OCI-M2 (cell line): Measurements from ENCODE around the gene AFDN.
"Not testable (repeated sequence)": the region's sequence is repeated elsewhere in the genome, so short reads cannot be mapped to it uniquely, and the experiment has no call there.

ENCODE experiments used
- DNase-seq: peaks from one replicate; lab custom pipeline; 2025; ENCODE audit not compliant: unreplicated experiment; lab: John Stamatoyannopoulos, UW

The AFDN gene

DNA sequence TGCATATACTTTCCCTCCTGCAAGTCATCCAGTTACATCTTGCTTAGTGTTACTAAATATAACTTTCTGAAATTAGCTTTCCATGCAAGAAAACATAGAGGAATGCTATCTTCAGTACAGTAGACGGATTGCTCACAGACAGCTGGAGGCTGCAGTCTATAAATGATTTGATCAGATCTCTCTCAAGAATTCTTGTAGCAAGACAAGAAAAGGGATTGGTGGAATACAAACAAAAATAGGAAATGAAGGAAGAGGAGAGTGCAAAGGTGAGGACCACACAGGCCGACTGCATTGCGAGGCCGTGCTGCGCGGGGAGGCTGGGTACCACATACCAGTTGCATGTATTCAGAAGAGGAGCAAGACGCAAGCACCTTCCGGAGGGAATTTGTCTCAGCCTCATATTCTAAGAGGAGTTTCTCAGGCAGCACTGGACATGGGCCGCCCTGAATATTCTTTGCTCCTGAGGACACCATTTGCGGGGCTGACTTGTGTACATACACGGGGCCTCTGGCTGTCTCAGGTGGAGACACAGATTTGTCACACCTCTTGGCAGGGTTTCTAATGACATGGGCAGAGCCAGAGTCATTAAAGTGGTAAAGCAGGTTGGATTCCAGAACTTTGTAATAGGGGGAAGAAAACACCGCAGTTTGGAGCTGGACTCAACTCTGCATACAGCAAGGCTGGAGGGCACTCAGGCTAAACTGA lies 148.1 kb downstream of the AFDN start:
- DNase-seq, result no peak

DNA sequence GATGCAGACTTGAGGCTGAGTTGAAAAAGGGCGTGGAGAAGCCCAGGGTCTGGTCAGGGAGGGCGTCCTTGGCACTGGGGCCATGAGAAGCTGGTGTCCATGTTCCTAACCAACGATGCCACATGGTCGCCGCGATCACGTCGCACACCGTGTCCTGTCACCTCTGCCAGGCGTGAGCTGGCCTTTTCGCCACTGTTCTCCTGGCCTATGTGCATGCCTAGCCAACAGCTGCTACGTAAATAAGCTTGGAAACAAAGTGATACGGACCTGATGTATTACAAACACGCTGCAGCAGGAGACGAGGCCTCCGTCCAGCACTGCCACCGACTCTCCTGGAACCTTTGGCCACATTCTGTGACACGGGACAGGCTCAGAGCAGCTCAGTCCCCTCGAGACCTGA lies 148.7 kb downstream of the AFDN start:
- DNase-seq, result no peak

DNA sequence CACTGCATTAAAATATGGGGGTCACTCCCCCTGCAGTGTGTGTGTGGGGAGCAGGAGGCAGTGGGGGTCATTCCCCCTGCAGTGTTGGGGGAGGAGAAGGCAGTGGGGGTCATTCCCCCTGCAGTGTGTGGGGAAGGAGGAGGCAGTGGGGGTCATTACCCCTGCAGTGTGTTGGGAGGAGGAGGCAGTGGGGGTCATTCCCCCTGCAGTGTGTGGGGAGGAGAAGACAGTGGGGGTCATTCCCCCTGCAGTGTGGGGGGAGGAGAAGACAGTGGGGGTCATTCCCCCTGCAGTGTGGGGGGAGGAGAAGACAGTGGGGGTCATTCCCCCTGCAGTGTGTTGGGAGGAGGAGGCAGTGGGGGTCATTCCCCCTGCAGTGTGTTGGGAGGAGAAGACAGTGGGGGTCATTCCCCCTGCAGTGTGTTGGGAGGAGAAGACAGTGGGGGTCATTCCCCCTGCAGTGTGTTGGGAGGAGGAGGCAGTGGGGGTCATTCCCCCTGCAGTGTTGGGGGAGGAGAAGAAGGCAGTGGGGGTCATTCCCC lies 149.5 kb downstream of the AFDN start:
- DNase-seq, result not testable (repeated sequence)

DNA sequence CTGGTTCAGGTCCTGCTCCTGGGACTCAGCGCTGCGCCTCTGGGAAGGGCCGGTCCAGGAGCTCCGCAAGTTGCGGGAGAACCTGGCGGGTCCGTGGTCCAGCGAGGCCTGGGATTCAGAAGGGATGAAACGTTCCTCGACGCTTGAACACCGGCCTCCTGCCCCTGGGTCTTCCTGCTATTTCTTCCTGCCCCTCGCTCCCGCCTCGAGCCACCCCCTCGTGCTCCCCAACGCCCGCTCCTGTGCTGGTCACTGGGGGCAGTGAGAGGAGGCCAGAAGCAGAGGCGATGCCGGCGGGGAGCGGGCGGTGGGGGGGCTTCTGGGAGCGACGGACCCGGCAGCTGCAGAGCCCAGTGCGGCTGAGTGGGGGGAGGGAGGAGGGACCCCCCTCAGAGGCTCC lies 150.0 kb downstream of the AFDN start:
- no peak for DNase-seq

DNA sequence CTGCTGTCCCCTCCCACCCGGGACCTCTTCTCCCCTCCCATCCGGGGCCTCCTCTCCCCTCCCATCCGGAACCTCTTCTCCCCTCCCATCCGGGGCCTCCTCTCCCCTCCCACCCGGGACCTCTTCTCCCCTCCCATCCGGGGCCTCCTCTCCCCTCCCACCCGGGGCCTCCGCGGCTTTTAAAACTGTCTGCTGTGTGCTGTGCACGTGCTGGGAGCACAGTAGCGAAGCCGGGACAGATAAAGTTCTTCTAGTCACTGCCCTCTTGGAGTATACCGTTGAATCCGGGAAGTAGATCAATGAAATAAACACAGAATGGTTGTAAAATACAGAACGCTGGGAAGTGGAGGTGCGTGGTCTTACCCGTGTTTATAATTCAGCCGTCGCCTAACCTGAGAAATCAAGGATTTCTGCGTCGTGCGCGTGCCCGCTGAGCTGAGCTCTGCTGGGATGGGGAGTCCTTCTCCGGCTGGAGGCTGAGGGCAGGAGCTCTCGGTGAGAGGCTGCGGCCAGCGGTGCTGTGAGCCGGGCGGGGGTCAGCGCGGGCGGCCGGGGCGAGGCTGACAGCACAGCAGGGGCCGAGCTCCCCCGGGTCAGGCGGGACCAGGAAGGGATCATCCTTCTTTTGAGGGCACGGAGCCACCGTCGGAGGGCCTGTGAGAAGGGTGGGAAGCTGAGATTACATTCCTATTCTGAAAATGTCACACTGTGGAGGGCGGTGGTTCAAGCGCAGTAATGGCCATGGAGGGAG lies 151.2 kb downstream of the AFDN start:
- DNase-seq, result no peak

DNA sequence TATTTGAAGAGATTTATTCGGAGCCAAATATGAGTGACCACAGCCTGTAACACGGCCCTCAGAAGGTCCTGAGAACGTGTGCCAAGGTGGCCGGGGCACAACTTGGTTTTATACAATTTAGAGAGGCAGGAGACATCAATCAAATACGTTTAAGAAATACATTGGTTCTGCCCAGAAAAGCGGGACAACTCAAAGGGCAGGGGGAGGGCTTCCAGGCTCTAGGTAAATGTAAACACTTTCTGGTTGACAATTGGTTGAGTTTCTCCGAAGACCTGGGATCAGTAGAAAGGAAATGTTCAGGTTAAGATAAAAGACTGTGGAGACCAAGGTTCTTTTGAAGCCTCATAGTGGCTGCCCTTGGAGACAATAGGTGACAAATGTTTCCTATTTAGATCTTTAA lies 151.9 kb downstream of the AFDN start:
- no peak for DNase-seq

DNA sequence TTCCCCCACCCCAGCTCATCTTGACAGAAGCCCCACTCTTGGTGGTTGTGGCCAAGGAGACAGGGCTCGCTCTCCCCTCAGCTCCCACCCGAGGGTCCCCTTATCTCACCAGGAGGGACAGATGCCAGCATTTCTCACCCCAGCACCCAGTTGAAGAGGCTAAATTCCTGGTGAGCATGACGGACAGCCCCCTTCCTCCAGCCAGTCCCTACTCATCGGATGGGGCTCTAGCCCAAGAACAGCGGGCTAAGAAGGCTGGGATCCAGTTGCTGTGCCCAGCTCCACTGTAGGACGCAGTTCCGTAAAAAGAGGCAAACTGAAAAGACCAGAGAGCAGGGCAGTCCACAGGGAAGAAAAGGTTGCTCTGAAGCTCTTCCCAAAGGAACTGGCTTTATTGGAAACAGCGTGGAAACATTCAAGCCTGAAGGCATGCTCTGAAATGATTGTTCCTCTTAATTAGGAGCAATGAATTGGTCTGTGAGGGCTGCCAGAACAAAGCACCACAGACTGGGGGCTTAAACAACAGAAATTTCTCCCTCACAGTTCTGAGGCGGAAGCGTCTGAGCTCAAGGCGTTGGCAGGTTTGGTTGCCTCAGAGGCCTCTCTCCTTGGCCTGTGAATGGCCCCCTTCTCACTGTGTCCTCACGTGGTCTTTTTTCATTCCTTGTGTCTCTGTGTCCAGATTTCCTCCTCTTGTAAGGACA lies 152.9 kb downstream of the AFDN start:
- no peak for DNase-seq

DNA sequence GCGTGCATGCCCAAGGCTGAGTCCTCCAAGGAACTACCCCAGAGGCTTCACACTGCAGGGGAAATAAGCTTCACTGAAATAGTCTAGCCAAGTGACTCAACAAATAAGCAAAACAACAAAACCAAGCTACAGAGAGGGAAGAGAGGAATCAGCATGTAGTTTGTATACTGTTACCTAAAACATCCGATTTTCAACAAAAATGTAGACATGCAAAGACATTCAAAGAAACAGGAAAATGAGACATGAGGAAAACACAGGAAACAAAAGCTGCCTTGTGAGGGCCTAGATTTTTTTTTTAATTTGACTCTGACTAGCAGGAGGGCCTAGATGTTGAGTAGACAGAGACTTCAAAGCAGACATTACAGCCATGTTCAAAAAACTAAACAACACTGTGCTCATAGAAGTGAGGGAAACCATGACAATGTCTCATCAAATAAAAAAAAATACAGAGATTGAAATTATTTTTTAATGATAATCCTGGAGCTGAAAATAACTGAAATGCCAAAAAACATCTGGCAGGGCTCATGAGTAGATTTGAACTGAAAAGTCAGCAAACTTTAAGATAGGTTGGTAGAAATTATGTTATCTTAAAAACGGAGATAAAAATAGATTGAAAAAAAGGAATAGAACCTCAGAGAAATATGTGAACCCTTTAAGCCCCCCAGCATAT lies 154.3 kb downstream of the AFDN start:
- no peak for DNase-seq

DNA sequence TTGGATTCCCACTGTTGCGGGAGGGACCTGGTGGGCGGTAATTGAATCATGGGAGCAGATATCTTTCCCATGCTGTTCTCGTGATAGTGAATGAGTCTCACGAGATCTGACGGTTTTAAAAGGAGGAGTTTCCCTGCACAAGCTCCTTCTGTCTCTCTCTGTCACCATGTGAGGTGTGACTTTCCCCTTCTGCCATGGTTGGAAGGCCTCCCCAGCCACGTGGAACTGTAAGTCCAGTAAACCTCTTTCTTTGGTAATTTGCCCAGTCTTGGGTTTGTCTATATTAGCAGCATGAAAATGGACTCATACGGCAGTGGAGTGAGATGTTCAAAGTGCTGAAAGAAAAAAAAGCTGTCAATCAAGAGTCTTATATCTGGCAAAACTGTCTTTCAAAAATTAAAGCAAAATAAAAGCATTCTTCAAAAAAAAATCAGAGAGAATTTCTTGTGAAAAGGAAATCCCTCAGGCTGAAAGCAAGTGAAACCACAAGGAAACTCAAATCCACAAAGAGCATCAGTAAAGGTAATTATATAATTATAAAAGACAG lies 155.3 kb downstream of the AFDN start:
- no peak for DNase-seq

DNA sequence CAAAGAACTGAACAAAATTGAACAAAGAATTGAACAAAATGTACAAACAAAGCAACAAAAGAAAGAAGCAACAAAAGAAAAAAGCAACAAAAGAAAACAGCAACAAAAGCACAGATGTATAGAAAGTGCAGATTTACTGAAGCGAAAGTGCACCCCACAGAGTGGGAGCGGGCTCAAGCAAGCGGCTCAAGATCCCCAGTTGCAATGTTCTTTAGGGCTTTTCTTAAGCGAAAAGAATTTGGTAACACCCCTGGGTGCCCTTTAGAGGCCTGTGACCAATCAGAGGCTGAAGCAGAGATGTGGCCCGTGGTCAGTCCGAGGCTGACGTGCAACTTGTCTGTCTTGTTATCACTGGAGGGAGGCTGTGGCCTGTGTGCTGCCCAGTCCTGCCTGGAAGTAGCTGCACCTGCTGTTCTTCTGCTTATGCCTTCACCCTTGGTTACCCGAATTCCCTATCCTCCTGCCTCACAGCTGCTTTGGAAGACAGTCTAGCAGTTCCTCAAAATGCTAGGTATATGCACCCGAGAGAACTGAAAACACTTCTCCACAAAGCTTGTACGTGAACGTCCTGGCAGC lies 157.5 kb downstream of the AFDN start:
- DNase-seq, result no peak

DNA sequence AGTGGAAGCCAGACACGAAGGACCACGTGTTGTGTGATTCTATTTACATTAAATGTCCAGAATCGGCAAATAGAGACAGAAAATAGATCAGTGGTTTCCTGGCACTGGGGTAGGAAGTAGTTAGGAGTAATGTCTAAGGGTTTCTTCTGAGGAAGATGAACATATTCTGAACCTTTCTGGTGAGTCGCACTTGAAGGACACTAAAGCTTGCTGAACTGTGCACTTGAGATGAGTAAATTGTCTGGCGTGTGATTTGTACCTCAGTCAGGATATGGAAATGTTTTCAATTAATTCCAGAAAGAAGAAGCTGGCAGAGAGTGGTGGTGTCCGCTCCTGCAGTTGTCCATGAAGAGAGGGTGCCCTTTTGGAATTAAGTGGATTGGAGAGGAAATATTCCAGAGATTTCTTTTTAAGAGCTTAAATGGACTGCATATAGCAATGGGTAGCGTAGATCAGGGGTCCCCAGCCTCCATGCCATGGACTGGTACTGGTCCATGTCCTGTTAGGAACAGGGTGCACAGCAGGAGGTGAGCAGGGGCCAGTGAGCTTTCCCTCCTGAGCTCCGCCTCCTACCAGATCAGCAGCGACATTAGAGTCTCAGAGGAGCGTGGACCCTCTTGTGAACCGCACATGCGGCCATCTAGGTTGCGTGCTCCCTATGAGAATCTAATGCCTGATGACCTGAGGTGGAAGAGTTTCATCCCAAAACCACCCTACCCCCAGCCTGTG lies 158.3 kb downstream of the AFDN start:
- DNase-seq, result no peak

DNA sequence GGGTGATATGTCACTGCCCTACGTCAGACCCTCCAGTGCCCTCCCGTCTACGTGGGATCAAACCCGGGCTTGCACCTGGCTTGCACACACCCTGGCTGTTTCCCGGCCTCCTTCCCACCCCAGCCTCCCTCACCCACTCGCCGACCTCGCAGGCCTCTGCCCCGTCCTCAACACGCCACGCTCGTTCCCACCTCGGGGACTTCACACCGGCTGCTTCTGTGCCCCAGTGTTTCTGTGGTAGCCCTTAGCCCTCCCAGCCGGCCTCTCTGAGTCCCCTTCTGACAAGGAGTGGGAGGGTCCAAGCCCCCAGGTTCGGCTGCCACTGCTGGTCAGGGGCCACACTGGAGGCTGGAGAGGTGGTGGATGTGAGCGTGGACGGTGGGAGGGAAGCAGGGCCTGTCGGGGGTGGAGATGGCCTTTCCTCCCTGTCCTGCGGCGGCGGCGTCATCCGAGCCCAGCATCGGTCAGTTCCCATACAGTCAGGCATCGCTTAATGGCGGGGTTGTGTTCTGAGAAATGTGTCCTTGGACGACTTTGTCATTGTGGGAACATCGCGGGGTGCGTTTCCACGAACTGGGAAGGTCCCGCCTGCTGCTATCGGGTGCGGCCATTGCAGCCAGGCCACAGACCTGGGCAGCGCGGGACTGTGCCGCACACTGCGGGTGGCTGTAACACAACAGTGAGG lies 159.3 kb downstream of the AFDN start:
- DNase-seq, result no peak

DNA sequence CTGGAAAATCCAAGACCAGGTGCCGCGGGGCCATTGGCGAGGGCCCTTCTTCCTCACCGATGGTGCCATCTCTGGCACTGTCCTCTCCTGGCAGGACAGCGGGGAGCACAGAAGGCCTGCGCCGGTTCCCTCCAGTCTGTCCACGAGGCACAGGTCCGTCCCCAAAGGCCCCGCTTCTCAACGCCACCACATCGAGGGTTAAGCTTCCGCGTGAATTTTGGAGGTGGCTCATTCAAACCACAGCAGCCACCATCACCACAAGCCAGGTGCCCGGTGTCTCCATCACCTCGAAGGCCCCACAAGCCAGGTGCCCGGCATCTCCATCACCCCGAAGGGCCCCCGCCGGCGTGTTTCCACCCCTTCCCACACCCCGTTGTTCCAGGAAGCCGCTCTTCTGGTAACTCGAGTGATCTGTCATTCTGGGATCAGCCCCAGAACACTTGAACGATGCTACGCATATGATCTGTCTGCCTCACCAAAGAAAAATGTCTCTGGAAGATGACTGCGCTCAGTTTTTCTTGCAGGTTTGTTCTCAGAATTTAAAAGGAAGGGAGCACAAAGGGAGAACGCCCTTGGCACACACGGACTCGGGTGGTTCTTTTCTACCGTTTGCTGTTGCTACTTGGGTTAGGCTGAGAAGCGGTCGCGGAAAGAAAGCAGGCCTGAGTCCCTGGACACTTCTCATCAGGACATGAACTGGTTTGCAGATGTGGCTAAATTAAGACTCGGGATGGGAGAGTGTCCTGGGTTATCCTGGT lies 160.9 kb downstream of the AFDN start:
- no peak for DNase-seq

DNA sequence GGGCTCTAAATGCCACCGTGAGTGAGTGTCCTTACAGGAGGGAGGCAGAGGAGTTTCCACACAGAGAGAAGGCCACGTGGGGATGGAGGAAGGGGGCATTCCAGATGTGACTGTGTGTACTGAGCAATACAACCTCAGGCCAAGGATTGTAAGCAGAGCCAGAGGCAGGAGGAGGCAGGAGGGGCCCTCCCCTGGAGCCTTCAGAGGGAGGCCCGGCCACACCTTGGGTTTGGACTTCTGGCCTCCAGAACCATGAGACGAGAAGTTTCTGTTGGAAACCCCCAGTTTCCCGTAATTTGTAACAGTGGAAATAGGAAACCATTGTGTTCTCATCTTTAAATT lies 161.4 kb downstream of the AFDN start:
- no peak for DNase-seq

DNA sequence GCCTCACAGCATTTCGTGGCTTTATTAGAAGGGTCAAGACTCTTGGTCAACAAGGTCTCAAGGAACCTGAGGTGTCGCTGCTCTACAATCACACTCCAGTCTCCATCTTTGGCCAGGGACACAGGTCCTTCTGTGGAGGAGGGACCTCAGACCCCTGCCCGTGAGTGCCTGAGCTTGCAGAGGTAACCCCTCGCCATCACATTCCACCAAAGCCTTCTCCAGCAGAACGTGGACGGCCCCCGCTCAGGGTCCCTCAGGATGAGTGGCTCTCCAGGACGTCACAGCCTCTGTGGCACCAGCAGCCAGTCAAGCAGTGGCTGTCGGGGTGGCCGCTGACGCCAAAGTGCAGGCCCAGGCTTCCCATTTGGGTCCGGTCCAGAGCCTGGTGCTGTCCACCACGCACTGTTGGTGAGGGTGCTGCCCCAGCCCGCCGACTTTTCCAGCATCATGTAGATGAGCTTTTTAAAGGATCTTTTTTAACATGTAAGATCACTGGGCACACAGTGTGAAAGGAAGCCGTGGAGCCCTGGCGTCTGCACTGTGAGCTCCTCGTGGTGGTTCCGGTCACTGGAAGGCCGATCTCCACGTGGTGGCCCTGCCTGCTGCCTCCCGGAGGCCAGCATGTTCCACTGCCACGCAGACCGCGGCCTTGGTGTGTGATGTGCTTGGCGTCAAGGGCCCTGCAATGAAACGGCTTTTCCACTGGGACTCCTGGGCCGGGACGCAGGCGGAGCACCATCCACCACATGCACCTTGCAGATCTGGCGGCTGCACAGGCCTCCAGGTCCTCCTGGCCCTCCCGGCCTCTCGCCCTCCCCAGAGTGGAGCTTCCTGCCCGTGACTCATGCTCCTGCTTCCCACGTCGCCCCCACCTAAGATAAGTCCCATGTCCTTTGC lies 162.5 kb downstream of the AFDN start:
- DNase-seq, result no peak

DNA sequence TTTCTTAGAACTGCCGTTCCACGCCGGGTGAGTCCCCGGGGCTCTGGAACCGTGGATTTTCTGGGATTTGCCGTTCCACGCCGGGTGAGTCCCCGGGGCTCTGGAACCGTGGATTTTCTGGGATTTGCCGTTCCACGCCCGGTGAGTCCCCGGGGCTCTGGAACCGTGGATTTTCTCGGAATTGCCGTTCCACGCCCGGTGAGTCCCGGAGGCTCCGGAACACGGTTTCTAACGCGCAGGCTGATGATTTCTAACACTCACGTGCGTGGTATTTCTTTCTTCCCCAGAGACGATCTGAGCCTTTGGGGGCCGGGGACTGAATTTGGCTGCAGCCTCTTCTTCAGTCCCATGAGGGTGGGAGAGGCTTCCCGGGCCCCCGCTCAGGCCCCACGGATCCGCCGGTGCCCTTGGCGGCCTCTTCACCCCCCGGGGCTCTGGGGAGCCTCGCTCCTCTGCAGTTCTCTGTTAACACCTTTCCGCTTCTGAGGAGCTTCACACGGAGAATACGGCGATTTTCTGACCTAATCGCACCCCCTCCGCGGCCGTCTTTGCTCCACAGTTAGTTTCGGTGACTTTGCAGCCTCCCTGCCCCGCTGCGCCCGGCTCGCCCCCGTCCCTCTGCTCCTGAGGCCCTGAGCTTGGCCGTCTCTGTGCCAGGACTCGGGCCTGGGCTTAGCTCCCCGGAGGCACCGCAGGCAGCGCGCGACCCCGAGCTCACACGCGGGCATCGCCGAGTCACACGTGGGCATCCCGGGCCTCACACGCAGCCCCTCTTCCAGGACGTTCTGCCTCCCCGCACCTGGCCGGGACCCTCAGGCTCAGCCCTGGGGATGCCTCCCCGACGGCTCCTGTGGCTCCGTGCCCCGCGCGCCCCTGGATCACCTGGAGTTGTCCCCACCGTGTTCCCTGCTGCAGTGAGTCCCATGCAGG lies 163.6 kb downstream of the AFDN start:
- DNase-seq, result no peak

DNA sequence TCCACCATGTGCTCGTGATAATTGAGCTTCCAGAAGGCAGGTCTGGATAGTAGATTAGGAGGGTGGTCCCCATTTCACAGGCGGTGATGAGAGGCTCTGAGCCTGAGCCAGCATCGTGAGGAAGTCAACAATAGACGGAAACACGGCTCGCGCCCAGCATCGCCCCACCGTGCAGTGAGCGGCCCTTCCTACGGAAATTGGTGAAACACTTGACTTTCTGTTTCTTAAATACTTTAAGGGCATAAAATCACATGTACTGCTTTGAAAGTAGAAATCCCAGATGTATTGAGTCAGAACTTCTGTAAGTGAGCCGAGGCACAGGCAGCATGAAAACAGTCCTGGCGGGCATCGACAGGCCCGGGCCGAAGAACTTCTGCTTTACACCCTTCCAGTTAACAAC lies 166.5 kb downstream of the AFDN start:
- DNase-seq, result no peak
